GM23338 (cell line): Measurements from ENCODE around the gene OCA2. TPM values are rescaled to one million over a fixed set of nuclear protein-coding genes. Genes with fewer than 3 reads are reported as not detected.

ENCODE experiments used
- CTCF ChIP-seq, 2 experiments: fragments of 200-600 bp in 1 of 2; sonication (generic) in 1 of 2; conservative IDR thresholded peaks; 2 replicates each; pipeline versions ENCODE4 v1.5.1 to v1.6.1; 2016 to 2017; ENCODE audit warnings: antibody characterized with exemption in 2 of 2, low read depth in 2 of 2, mild to moderate bottlenecking in 2 of 2, moderate library complexity in 1 of 2
- ETS1 ChIP-seq: IDR thresholded peaks from 2 replicates; pipeline ENCODE4 v1.6.1; 2016; ENCODE audit warnings: antibody characterized with exemption
- EZH2 ChIP-seq: fragments of 200-600 bp; sonication (generic); IDR thresholded peaks from one replicate; pipeline ENCODE4 v1.8.0; 2017; ENCODE audit warnings: antibody characterized with exemption, mild to moderate bottlenecking, low read depth; ENCODE audit not compliant: unreplicated experiment
- EZH2phosphoT487 ChIP-seq: fragments of 200-600 bp; sonication (generic); IDR thresholded peaks from one replicate; pipeline ENCODE4 v1.8.1; 2018; ENCODE audit warnings: antibody characterized with exemption; ENCODE audit not compliant: unreplicated experiment
- STAT1 ChIP-seq: IDR thresholded peaks from one replicate; pipeline ENCODE4 v1.6.1; 2016; ENCODE audit warnings: antibody characterized with exemption; ENCODE audit not compliant: unreplicated experiment
- ZNF114 ChIP-seq: fragments of 250-450 bp; sonication (Bioruptor Pico); IDR thresholded peaks from 2 replicates; pipeline ENCODE4 v1.5.0; 2020; ENCODE audit warnings: mild to moderate bottlenecking, moderate library complexity
- ZNF462 ChIP-seq: fragments of 250-450 bp; sonication (Bioruptor Pico); IDR thresholded peaks from 2 replicates; pipeline ENCODE4 v1.5.0; 2020; ENCODE audit warnings: mild to moderate bottlenecking, moderate library complexity
- polyA plus RNA-seq: library from polyadenylated mRNA; unstranded; fragments of >200 nt; fragmentation: Nextera tagmentation; extraction: Ambion mirVana; gene quantifications from 2 replicates; pipeline ENCODE4 v1.2.1, GENCODE V29; 2016
- total RNA-seq: library from RNA; depleted of rRNA; stranded (reverse); fragments of >200 nt; shearing (Covaris generic); gene quantifications from 2 replicates; pipeline ENCODE4 v1.2.3, GENCODE V29; 2014

The OCA2 gene
- total and polyA plus RNA-seq, 2 experiments from 2014 or later = 0.40 to 0.69 TPM

GRCh38 chr15:28111543-28111942, 12.4 kb upstream of the OCA2 start (continued):
- no peak for TF ChIP-seq ZNF462 (CRISPR knock-in tag)
- no peak for TF ChIP-seq EZH2
- TF ChIP-seq CTCF (conservative IDR thresholded peaks at IDR 0.05; ENCODE audit: low read depth in 2 of 2) = no peak
- no peak for TF ChIP-seq STAT1
- no peak for TF ChIP-seq ETS1
- TF ChIP-seq ZNF114 (CRISPR knock-in tag) = no peak
- TF ChIP-seq EZH2phosphoT487 = no peak
